ENCODE data around the gene SAMD1. TPM values are rescaled to one million over a fixed set of nuclear protein-coding genes. Genes with fewer than 3 reads are reported as not detected.

SAMD1 gene
- total and polyA plus RNA-seq, 9 of the 15 experiments (the other 6 are each of a cell fraction or from before 2014, with no cell fraction given), result 2.9 to 96.0 (median 43.5) TPM

DNA sequence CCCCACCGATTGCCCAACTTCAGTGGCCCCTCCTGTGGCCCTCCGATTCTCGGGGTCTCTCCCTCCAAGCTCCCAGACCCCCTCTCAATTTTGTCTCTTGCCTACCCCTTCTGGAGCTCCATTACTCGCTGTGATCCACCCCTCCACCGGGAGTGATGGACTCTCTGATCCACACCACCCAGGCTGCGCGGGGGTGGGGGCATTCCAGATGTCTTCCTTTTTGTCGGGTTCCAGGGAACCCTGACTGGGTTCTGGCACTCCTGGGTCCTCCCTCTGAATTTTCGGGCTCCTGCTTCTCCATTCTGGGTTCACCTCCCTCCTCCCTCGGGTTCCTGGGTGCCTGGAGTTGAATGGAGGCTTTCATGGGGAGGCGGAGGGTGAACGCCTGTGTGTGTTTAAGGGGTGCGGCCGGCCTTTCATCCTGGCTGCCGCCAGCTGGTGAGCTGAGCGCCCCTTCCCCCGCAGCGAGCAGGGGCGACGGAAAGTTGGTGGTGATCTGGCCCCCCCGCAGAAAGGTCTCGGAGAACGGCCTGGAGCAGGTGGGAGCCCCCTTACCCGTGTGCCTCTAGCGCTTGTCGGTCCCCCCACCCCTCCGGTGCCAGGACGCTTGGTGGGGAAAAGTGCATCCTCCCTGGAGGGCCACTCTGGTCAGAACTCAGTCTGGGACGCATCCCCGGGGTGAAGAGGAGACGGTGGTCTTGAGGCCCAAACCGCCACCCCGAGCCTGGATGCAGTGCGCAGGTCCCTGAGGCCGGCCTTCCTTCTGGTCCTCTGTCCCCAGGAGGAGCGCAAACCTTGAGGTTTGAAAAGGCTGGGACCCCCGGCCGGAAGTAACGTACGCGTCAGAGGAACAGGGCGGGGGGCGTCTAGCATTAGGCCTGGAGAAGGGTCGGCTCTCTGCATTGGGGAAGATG lies 16.4 kb downstream of the SAMD1 start (continued):
- no peak for TF ChIP-seq ELF2 (CRISPR knock-in tag; IDR thresholded peaks at IDR 0.05)
- TF ChIP-seq TAF1 (IDR thresholded peaks at IDR 0.05; ENCODE audit: control insufficient read depth, extremely low read depth, insufficient read depth, low read length, severe bottlenecking), result no peak
- TF ChIP-seq ZKSCAN3 (CRISPR knock-in tag; IDR thresholded peaks at IDR 0.05), result no peak
- TF ChIP-seq, protein P1, sequence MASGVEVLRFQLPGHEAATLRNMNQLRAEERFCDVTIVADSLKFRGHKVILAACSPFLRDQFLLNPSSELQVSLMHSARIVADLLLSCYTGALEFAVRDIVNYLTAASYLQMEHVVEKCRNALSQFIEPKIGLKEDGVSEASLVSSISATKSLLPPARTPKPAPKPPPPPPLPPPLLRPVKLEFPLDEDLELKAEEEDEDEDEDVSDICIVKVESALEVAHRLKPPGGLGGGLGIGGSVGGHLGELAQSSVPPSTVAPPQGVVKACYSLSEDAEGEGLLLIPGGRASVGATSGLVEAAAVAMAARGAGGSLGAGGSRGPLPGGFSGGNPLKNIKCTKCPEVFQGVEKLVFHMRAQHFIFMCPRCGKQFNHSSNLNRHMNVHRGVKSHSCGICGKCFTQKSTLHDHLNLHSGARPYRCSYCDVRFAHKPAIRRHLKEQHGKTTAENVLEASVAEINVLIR (CRISPR knock-in tag; IDR thresholded peaks at IDR 0.05), result no peak
- TF ChIP-seq ZEB2 (IDR thresholded peaks at IDR 0.05), result no peak
- TF ChIP-seq, protein P2, sequence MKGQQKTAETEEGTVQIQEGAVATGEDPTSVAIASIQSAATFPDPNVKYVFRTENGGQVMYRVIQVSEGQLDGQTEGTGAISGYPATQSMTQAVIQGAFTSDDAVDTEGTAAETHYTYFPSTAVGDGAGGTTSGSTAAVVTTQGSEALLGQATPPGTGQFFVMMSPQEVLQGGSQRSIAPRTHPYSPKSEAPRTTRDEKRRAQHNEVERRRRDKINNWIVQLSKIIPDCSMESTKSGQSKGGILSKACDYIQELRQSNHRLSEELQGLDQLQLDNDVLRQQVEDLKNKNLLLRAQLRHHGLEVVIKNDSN (CRISPR knock-in tag; IDR thresholded peaks at IDR 0.05), result no peak
- no peak for TF ChIP-seq TCF7 (IDR thresholded peaks at IDR 0.05; ENCODE audit: borderline replicate concordance)
- no peak for TF ChIP-seq STAG1 (CRISPR knock-in tag; IDR thresholded peaks at IDR 0.05; ENCODE audit: borderline replicate concordance)
- TF ChIP-seq NR2C2 (CRISPR knock-in tag; IDR thresholded peaks at IDR 0.05), result no peak
- TF ChIP-seq NR2C2 (tag; IDR thresholded peaks at IDR 0.05), result no peak
- TF ChIP-seq CHD2 (IDR thresholded peaks at IDR 0.05; ENCODE audit: low read depth, low read length), result no peak
- TF ChIP-seq ZNF212 (CRISPR knock-in tag; IDR thresholded peaks at IDR 0.05), result no peak
- TF ChIP-seq NR4A1 (CRISPR knock-in tag; IDR thresholded peaks at IDR 0.05), result no peak
- 0 out of 2 replicates have a peak, but pooled peaks have one; percentile 32 for TF ChIP-seq NR4A1 (tag; IDR thresholded peaks at IDR 0.05)
- no peak for TF ChIP-seq SNIP1 (IDR thresholded peaks at IDR 0.05; ENCODE audit: low read depth)
- peak; percentile 50 for TF ChIP-seq ZNF263 (CRISPR knock-in tag; IDR thresholded peaks at IDR 0.05; ENCODE audit: borderline replicate concordance)
- TF ChIP-seq SMC3 (conservative IDR thresholded peaks at IDR 0.05; ENCODE audit: insufficient read depth, low read depth, low read length), result no peak
- TF ChIP-seq, protein P3, sequence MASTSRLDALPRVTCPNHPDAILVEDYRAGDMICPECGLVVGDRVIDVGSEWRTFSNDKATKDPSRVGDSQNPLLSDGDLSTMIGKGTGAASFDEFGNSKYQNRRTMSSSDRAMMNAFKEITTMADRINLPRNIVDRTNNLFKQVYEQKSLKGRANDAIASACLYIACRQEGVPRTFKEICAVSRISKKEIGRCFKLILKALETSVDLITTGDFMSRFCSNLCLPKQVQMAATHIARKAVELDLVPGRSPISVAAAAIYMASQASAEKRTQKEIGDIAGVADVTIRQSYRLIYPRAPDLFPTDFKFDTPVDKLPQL (IDR thresholded peaks at IDR 0.05; ENCODE audit: extremely low read depth, insufficient read length), result no peak
- no peak for TF ChIP-seq FOXK1 (CRISPR knock-in tag; IDR thresholded peaks at IDR 0.05; ENCODE audit: borderline replicate concordance)
- TF ChIP-seq ZNF778 (CRISPR knock-in tag; IDR thresholded peaks at IDR 0.05), result no peak
- no peak for TF ChIP-seq RBM22 (IDR thresholded peaks at IDR 0.05; ENCODE audit: low read depth, low read length, poor library complexity, severe bottlenecking)
- TF ChIP-seq, protein P4, sequence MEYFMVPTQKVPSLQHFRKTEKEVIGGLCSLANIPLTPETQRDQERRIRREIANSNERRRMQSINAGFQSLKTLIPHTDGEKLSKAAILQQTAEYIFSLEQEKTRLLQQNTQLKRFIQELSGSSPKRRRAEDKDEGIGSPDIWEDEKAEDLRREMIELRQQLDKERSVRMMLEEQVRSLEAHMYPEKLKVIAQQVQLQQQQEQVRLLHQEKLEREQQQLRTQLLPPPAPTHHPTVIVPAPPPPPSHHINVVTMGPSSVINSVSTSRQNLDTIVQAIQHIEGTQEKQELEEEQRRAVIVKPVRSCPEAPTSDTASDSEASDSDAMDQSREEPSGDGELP (CRISPR knock-in tag; IDR thresholded peaks at IDR 0.05; ENCODE audit: borderline replicate concordance), result peak; percentile 86
- no peak for TF ChIP-seq KLF13 (tag; IDR thresholded peaks at IDR 0.05; ENCODE audit: borderline replicate concordance, low read depth)
- TF ChIP-seq HLTF (IDR thresholded peaks at IDR 0.05), result no peak
- peak; percentile 37; the same call in 1 of the 2 replicates for TF ChIP-seq CEBPG (CRISPR knock-in tag; IDR thresholded peaks at IDR 0.05)
- TF ChIP-seq CEBPG (tag; conservative IDR thresholded peaks at IDR 0.05 in 1 of 2, IDR thresholded peaks at IDR 0.05 in 1 of 2), result 0 out of 4 replicates have a peak, but pooled peaks of 1 of the 2 experiments have one; percentile 23
- no peak for TF ChIP-seq ZNF12 (CRISPR knock-in tag; IDR thresholded peaks at IDR 0.05)
